Measurements from ENCODE around the gene NDRG3.

DNA sequence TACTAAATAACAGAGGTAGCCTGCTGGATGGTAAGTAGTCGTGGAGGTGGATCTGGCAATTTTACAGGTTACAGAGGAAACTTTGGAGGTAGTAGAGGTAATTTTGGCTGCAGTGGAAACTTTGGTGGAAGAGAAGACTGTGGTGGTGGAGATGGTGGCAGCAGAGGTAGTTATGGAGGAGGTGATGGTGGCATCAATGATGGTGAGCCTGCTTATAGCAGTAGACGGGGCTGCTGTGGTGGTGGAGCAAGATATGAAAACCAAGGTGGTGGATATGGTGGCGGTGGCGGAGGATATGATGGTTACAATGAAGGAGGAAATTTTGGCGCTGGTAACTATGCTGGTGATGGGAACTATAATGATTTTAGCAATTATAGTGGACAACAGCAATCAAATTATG is 125.0 kb downstream of the NDRG3 start:
- TF ChIP-seq, protein P1, sequence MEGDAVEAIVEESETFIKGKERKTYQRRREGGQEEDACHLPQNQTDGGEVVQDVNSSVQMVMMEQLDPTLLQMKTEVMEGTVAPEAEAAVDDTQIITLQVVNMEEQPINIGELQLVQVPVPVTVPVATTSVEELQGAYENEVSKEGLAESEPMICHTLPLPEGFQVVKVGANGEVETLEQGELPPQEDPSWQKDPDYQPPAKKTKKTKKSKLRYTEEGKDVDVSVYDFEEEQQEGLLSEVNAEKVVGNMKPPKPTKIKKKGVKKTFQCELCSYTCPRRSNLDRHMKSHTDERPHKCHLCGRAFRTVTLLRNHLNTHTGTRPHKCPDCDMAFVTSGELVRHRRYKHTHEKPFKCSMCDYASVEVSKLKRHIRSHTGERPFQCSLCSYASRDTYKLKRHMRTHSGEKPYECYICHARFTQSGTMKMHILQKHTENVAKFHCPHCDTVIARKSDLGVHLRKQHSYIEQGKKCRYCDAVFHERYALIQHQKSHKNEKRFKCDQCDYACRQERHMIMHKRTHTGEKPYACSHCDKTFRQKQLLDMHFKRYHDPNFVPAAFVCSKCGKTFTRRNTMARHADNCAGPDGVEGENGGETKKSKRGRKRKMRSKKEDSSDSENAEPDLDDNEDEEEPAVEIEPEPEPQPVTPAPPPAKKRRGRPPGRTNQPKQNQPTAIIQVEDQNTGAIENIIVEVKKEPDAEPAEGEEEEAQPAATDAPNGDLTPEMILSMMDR (IDR thresholded peaks at IDR 0.05): no peak
- no peak for TF ChIP-seq EP300 (IDR thresholded peaks at IDR 0.05)
- no peak for TF ChIP-seq POLR2AphosphoS5 (IDR thresholded peaks at IDR 0.05)
- no peak for TF ChIP-seq POLR2A (IDR thresholded peaks at IDR 0.05)
